Naive thymus-derived CD8-positive, alpha-beta T cell (primary cell): ENCODE measurements around the gene RALGPS1. TPM values are rescaled to one million over a fixed set of nuclear protein-coding genes. Genes with fewer than 3 reads are reported as not detected.

Experiments
- ATAC-seq, 2 donors: fragments of 150-1000 bp; cut with Tn5 transposase in 1 of 2; sonication (Bioruptor Pico), chemical (Tn5 transposase) in 1 of 2; 1 replicate in 1 of 2; 2 replicates in 1 of 2; pipeline ENCODE4 v1.10.0; 2021; ENCODE audit warnings: mild to moderate bottlenecking in 2 of 2, moderate library complexity in 2 of 2
- POLR2A ChIA-PET: fragments of 350-600 bp; sonication (Branson Sonifier 250); formaldehyde crosslinking; loops from one replicate; lab custom pipeline; 2021; ENCODE audit warnings: antibody characterized with exemption; lab: Charles Lee
- DNase-seq, 10 donors: peaks; one replicate each; pipeline versions ENCODE4 v3.0.0 to v3.0.0-alpha.2; 2020 to 2022
- H3K27ac Mint-ChIP-seq, 10 donors: one replicate each; pipeline ENCODE4 v1.8.0; 2020 to 2022; ENCODE audit warnings: mild to moderate bottlenecking in 10 of 10, mixed read lengths in 10 of 10, moderate library complexity in 4 of 10, inconsistent platforms in 1 of 10
- H3K27me3 Mint-ChIP-seq, 5 donors: one replicate each; pipeline ENCODE4 v1.8.0; 2021 to 2022; ENCODE audit warnings: mixed read lengths in 5 of 5
- H3K36me3 Mint-ChIP-seq, 3 donors: one replicate each; pipeline ENCODE4 v1.8.0; 2020 to 2022; ENCODE audit warnings: mixed read lengths in 3 of 3, mild to moderate bottlenecking in 2 of 3, inconsistent platforms in 1 of 3
- H3K4me1 Mint-ChIP-seq, 4 donors: one replicate each; pipeline ENCODE4 v1.8.0; 2021 to 2022; ENCODE audit warnings: mixed read lengths in 4 of 4
- H3K4me3 Mint-ChIP-seq, 10 donors: one replicate each; pipeline ENCODE4 v1.8.0; 2020 to 2022; ENCODE audit warnings: mild to moderate bottlenecking in 10 of 10, mixed read lengths in 10 of 10, moderate library complexity in 6 of 10, inconsistent platforms in 1 of 10
- H3K9me3 Mint-ChIP-seq, 9 donors: one replicate each; pipeline ENCODE4 v1.8.0; 2020 to 2022; ENCODE audit warnings: mixed read lengths in 9 of 9, mild to moderate bottlenecking in 3 of 9, inconsistent platforms in 1 of 9, moderate library complexity in 1 of 9
- polyA plus RNA-seq, 3 donors: library from polyadenylated mRNA; unstranded; fragments of 300-500 nt; fragmentation: Illumina TruSeq; gene quantifications; one replicate each; pipeline ENCODE4 v1.2.3, GENCODE V29; 2021
- total RNA-seq, 8 experiments: library from RNA in 2 of 8; stranded (reverse) in 2 of 8; gene quantifications; one replicate each; pipeline ENCODE4 v1.2.3 and lab custom pipeline; 2021 to 2026

The RALGPS1 gene
- total and polyA plus RNA-seq, 5 experiments from 2014 or later: 0.83 to 6.4 (median 1.8) TPM

DNA sequence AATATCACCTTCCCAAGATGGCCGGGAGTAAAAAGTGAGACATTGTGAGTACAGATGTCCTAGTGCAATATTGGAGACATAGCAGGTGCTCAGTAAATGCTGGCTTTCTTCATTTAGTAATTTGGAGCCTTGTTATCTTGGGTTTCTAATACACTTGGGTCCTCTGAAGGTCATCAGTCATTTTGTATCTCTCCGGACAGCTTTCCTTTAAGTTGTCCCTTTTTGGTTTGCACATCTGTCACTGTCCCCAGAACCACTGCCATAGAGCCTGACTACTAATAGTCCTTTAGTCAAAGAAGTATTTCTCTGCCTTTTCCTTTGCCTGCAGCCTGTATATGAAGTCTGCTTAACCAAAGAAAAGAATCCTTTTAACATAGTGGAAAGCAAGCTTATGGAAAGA lies 215.7 kb downstream of the RALGPS1 start:
- ATAC-seq: no peak
- no peak overlapping the region for H3K4me3 Mint-ChIP-seq
- no peak overlapping the region for H3K27ac Mint-ChIP-seq
- H3K36me3 Mint-ChIP-seq: peaks cover 0 to 3% (median 0%) of the 10 kb centered on the region in 3 donors
- no peak for DNase-seq
- POLR2A ChIA-PET: no interaction called here
- H3K27me3 Mint-ChIP-seq: peaks cover 2 to 21% (median 8%) of the 10 kb centered on the region in 5 donors
- H3K4me1 Mint-ChIP-seq: no peaks in the 10 kb centered on the region
- H3K9me3 Mint-ChIP-seq: no peaks in the 10 kb centered on the region

DNA sequence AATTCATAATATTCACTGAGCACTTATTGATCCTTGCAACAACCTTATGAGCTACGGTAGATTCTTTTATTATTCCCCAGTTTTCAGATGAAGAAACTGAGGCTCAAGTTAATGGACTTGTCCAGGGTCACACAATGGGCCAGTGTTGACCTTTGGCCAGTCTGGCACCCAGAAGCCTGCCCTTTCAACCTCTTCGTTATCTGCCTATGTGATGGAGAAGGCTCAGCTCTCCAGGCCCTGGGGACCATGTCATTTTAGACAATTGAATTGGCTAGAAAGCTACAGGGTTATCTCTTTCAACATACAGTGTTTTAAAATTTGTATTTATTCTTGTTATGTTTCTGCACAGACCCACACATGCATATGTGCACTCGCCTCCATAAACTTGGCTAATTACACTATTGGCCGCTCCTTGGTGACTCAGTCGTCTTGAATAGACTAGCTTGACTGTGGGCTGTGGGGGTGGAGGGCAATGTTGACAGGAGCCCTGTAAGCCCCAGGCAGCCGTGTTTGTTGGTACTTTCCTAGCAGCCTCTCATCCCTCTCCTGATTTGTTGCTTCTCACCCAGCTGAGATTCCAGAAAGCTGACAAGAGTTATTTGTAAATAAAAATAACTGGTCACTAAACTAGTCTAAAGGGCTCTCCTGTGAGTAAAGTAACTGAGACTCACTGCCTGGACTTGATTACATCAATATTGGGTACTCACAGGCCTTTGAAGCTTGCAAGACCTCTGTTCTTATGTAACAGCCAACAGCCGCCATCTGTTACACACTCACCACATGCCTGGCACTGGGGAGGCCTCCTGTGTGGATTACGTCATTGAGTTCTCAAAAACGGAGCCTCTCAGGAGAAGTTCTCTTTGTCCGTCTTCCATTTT lies 216.3 kb downstream of the RALGPS1 start:
- DNase-seq: peak in 1 of 10 donors; percentile 55
- H3K4me1 Mint-ChIP-seq: peaks cover 0 to 4% (median 0%) of the 10 kb centered on the region in 4 donors
- POLR2A ChIA-PET: no interaction called here
- H3K4me3 Mint-ChIP-seq: no peak overlapping the region
- ATAC-seq: no peak
- peaks cover 2 to 16% (median 4%) of the 10 kb centered on the region in 5 donors for H3K27me3 Mint-ChIP-seq
- peaks cover 0 to 3% (median 0%) of the 10 kb centered on the region in 3 donors for H3K36me3 Mint-ChIP-seq
- H3K9me3 Mint-ChIP-seq: no peaks in the 10 kb centered on the region
- no peak overlapping the region for H3K27ac Mint-ChIP-seq

DNA sequence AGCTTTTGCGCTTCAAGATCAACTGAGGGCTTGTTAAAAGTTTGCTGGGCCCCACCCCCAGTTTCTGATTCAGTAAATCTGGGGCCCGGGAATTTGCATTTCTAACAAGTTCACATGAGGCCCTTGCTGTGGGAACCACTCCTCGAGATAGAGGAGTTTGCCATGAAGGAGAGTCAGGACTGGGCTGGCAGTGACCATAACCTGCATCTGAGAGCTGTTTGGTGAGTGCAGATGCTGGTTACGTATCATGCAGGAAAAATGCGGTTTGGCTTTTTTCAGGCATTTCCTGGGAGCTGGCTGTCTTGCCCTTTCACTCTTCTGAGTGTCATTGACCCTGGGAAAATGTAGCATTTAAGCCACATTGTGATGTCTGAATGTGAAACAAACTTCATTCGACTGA lies 217.3 kb downstream of the RALGPS1 start:
- H3K27ac Mint-ChIP-seq: no peak overlapping the region
- no peak overlapping the region for H3K4me3 Mint-ChIP-seq
- peak in 1 of 10 donors; percentile 14 for DNase-seq
- ATAC-seq: no peak
- H3K4me1 Mint-ChIP-seq: peaks cover 0 to 4% (median 0%) of the 10 kb centered on the region in 4 donors
- H3K27me3 Mint-ChIP-seq: peaks cover 0 to 14% (median 4%) of the 10 kb centered on the region in 5 donors
- no peaks in the 10 kb centered on the region for H3K9me3 Mint-ChIP-seq
- POLR2A ChIA-PET: no interaction called here
- H3K36me3 Mint-ChIP-seq: peaks cover 0 to 3% (median 0%) of the 10 kb centered on the region in 3 donors

DNA sequence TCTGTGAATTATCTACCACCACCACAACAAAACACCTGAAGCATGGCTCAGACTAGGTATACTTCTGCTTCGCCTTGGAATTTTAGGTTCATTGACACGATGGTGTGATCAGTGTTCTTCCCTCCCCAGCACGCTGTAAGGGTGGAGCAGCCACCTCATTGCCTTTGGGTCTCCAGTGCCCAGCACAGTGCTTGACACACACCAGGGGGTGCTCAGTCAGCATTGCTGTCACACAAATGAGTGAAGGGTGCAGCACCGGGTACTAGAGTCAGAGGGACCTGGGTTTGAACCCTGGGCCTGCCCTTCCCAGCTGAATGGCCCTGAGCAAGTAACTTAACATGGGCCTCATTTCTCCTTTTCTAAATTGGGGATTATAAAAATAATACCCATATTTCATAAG lies 217.8 kb downstream of the RALGPS1 start:
- POLR2A ChIA-PET: no interaction called here
- ATAC-seq: no peak
- peaks cover 0 to 4% (median 0%) of the 10 kb centered on the region in 4 donors for H3K4me1 Mint-ChIP-seq
- H3K27ac Mint-ChIP-seq: no peak overlapping the region
- peak in 1 of 10 donors; percentile 3 for DNase-seq
- H3K9me3 Mint-ChIP-seq: no peaks in the 10 kb centered on the region
- no peak overlapping the region for H3K4me3 Mint-ChIP-seq
- peaks cover 0 to 12% (median 2%) of the 10 kb centered on the region in 5 donors for H3K27me3 Mint-ChIP-seq
- H3K36me3 Mint-ChIP-seq: peaks cover 0 to 3% (median 0%) of the 10 kb centered on the region in 3 donors

DNA sequence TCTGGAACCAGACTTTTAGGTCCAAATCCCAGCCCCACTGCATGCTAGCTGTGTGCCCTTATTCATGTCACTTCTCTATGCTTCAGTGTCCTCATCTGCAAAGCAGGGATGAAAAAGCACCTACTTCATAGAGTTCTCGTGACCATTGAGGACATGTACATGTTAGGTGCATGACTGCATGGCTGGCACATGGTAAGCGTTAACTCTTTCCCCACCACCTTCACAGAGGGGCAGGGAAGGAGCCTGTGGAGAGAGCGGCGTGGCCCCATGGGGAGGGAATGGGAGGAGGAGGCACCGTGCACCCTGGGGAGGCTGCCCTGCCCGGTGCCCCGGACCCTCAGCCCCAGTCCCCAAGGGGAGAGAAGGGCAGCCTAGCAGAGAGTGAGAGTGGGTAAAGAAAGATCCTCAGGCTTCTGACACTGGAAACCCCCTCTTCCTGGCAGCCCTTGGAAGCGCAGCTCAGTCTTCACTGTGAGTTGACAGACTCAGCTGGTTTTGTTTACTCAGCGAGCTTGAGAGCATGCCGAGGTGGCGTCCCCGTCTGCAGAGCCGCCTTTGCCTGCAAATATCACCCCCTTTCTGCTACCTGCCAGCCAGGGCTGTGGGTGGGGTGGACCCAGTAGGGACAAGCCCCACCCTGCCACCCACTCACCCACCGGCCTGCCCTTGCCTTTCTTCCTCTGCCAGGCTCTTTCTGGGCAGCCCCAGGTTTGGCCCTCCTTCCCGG lies 218.5 kb downstream of the RALGPS1 start:
- H3K27ac Mint-ChIP-seq: no peak overlapping the region
- peaks cover 0 to 3% (median 0%) of the 10 kb centered on the region in 3 donors for H3K36me3 Mint-ChIP-seq
- H3K4me3 Mint-ChIP-seq: no peak overlapping the region
- DNase-seq: peak in 1 of 10 donors; percentile 19
- POLR2A ChIA-PET: no interaction called here
- ATAC-seq: no peak
- H3K9me3 Mint-ChIP-seq: no peaks in the 10 kb centered on the region
- peaks cover 0 to 10% (median 0%) of the 10 kb centered on the region in 5 donors for H3K27me3 Mint-ChIP-seq
- peaks cover 0 to 4% (median 0%) of the 10 kb centered on the region in 4 donors for H3K4me1 Mint-ChIP-seq

DNA sequence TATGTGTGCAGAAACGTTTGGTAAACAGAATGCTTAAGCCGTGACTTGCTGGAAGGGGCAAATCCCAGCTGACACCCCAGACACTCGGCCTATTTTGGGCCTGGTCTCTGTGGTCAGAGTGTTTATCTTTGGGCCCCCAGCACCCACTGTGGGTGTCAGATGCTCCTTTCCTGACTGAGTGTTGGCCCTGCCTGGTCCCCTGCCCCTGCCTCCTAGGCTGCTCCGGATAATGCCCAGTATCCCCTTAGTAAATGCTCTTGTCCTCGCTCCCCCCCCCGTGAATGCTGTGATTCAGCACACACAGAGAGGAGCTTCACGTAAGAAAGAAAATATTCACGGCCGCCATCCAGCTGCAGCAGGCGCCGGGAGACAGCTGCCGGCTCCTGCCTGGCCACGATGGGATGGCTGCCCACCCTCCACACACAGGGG lies 219.2 kb downstream of the RALGPS1 start:
- Mint-ChIP-seq H3K4me1 (peaks cover 0 to 4% (median 0%) of the 10 kb centered on the region in 4 donors), H3K36me3 (peaks cover 0 to 3% (median 0%) of the 10 kb centered on the region in 3 donors), H3K4me3 (no peak overlapping the region), H3K9me3 (no peaks in the 10 kb centered on the region), H3K27me3 (peaks cover 0 to 8% (median 0%) of the 10 kb centered on the region in 5 donors), H3K27ac (no peak overlapping the region)
- POLR2A ChIA-PET: no interaction called here
- DNase-seq: peak in 1 of 10 donors; percentile 8
- ATAC-seq: no peak

DNA sequence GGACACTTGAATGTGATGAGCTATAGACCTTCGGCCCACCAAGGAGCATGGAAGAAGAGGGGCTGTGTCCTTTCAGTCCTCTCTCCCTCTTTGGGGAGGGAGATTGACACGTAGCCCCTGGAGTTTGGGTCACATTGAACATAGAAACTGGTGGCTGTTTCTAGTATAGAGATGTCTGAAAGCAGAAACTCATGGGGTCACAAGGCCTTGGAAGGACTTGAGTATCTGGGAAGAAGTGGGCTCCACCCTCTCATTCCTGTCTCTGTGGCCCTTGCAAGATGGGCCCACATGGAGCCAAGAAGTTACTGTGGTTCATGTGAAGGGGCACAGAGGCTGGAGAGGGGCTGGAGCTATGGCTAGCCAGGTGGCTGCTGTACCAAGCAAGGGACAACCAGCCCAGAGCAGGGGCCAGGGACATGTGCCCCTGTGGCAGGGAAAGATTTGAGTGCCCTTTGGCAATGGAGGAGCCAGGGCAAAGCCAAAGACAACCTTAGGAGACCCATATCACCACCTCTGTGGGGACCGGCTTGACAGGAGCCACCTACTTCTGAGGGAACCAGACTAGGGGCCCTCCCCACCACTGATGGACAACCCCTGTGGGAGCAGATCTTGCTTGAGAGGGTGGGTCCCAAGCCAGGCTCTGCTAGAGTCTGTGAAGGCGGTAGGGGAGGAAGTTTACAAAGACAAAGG lies 220.6 kb downstream of the RALGPS1 start:
- POLR2A ChIA-PET: no interaction called here
- peaks cover 0 to 6% (median 0%) of the 10 kb centered on the region in 4 donors for H3K4me1 Mint-ChIP-seq
- DNase-seq: no peak
- no peaks in the 10 kb centered on the region for H3K9me3 Mint-ChIP-seq
- no peak overlapping the region for H3K4me3 Mint-ChIP-seq
- peaks cover 0 to 3% (median 0%) of the 10 kb centered on the region in 3 donors for H3K36me3 Mint-ChIP-seq
- no peak for ATAC-seq
- H3K27me3 Mint-ChIP-seq: peaks cover 0 to 10% (median 0%) of the 10 kb centered on the region in 5 donors
- H3K27ac Mint-ChIP-seq: no peak overlapping the region

DNA sequence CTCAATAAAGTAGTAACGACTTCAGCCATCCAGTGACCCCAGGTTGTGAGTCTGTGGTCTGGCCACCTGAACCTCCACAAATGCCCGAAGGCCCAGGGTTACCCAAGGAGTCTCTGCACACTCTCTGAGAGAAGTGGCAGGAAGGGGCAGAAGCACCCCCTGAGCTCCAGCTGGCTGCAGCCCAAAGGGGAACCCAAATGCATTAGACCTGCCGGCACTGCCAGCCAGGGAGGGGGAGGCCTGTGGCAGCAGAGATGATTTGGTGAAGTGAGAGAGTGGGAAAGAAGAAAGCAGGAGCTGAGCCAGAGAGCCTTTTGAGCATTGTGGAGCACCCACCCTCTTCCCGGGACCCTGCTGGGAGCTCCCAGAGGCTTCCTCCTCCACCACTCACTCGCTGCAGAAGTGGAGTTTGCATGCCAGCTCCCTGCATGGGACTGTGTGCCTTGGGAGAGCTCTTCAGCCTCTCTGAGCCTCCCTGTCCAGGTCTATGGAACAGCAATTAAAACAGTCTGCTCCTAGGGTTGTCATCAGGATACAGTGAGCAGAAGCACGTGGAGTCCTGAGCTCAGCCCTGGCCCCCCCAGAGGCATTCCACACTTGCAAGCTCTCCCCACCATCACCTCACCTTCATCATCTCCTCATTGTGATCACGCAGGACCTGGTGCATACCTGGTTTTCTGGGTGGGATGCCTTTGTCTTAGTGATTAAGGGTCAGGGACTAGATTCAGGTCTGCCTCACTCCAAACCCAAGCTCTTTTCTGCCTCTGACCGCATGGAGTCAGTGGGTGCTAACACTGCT lies 221.7 kb downstream of the RALGPS1 start:
- Mint-ChIP-seq H3K4me3 (no peak overlapping the region), H3K4me1 (peaks cover 0 to 6% (median 0%) of the 10 kb centered on the region in 4 donors), H3K36me3 (peaks cover 0 to 3% (median 0%) of the 10 kb centered on the region in 3 donors), H3K9me3 (no peaks in the 10 kb centered on the region), H3K27me3 (peaks cover 0 to 9% (median 0%) of the 10 kb centered on the region in 5 donors), H3K27ac (peak overlapping the region in 1 of 10 donors; percentile 29)
- ATAC-seq (no peak), DNase-seq (no peak)
- POLR2A ChIA-PET: no interaction called here

DNA sequence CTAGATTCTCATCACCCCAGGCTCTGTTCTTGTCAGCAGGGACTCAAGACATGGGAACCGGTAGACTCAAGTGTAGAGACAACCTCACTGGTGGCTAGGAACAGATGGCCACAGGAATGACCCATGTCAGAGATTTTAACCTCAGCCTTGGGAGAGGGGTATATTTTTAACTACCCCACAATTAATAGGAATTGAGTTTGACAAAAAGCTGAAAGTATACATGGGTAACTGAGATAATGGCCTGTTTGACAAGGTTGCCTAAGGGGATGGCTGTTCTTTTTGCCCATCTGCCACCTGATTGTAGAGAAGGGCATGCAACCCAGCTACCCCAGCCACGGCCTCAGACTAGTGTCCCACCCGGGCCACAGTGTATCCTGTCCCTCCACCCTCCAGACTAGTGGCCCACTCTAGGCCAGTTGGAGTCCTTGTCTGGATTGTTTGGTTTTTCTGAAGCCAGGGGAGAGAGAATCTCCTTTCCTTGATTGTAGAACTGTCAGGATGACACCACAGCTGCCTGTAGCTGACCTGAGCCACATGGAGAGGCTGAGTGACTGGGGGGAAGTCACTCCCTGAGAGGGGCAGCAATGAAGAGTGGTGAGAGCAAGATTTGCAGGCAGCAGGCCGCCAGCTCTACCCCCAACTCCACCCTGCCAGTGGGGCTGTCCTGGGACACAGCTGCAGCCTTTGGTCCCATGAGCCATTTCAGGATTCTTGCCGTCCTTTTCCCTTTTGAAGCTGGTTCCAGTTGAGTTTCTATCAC lies 222.5 kb downstream of the RALGPS1 start:
- Mint-ChIP-seq H3K27ac (no peak overlapping the region), H3K27me3 (peaks cover 0 to 9% (median 0%) of the 10 kb centered on the region in 5 donors), H3K4me1 (peaks cover 0 to 7% (median 0%) of the 10 kb centered on the region in 4 donors), H3K4me3 (no peak overlapping the region), H3K9me3 (no peaks in the 10 kb centered on the region), H3K36me3 (peaks cover 0 to 3% (median 0%) of the 10 kb centered on the region in 3 donors)
- ATAC-seq (no peak), DNase-seq (no peak)
- POLR2A ChIA-PET: no interaction called here

DNA sequence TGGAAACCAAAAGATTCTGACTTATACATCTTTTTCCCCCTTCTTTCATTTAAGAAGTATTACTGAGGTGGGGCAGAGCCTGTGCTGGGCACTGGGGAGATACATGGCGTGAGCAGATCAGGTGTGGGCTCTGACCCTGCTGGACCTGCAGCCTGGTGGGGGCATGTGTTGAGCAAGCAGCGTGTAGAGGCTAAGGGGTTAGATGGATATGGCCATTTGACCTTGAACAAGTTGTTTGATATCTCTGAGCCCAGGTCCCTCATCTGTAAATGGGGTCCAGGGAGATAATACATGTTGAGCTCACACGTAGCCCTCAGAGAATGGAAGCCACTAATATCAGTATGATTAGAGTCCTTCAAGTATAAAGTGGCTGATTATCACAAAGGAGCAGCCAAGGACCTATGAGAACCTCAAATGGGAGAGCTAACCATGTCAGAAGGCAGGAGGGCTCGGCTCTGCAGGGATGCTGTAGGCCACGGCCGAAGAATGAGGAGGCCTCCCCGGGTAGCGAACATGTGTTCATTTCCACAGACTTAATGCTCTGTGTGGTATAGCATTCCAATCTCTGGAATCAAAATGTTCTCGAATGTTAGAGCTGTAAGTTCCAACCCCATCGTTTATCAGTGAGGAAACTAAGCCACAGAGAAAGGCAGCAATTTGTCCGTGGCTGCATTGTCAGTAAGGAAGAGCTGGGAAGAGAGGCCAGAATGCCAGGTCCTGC lies 223.2 kb downstream of the RALGPS1 start:
- Mint-ChIP-seq H3K27ac (peak overlapping the region in 1 of 10 donors; percentile 5), H3K9me3 (no peaks in the 10 kb centered on the region), H3K36me3 (peaks cover 0 to 3% (median 0%) of the 10 kb centered on the region in 3 donors), H3K4me3 (no peak overlapping the region), H3K4me1 (peaks cover 0 to 8% (median 0%) of the 10 kb centered on the region in 4 donors), H3K27me3 (peaks cover 0 to 8% (median 0%) of the 10 kb centered on the region in 5 donors)
- DNase-seq (no peak), ATAC-seq (no peak)
- POLR2A ChIA-PET: no interaction called here

DNA sequence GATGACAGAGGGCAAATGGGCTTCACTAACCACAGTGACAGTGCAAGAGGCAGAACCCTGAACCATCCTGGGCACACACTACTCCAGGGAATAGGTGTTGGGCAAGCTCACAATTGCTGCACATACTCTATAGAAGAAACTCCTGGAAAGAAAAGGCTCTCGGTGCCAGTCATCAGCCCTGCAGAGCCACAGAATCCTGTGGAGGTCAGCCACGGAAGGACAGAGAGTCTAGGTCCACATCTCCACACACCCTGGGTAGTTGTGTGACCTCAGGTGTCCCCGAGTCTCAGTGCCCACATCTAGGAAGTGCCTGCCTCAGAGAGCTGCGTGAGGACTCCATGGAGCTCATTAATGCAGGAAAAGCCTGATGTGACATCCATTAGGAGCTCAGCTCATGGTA lies 223.9 kb downstream of the RALGPS1 start:
- Mint-ChIP-seq H3K36me3 (peaks cover 0 to 3% (median 0%) of the 10 kb centered on the region in 3 donors), H3K27me3 (peaks cover 0 to 6% (median 0%) of the 10 kb centered on the region in 5 donors), H3K9me3 (no peaks in the 10 kb centered on the region), H3K27ac (peak overlapping the region in 1 of 10 donors; percentile 5), H3K4me3 (no peak overlapping the region), H3K4me1 (peaks cover 0 to 8% (median 0%) of the 10 kb centered on the region in 4 donors)
- POLR2A ChIA-PET: no interaction called here
- ATAC-seq (no peak), DNase-seq (no peak)
